Osteoblast (primary cell): Measurements from ENCODE around the gene LRRC53. TPM values are rescaled to one million over a fixed set of nuclear protein-coding genes. Genes with fewer than 3 reads are reported as not detected.
A peak's percentile ranks its signal among the peaks of the same experiment; 100 is the strongest.

Experiments
- DNase-seq: peaks from one replicate; pipeline ENCODE4 v3.0.0; 2011; ENCODE audit warnings: low spot score, mixed read lengths; ENCODE audit not compliant: insufficient read length; ENCODE audit errors: missing footprints
- H2AFZ ChIP-seq: 2 replicates; pipeline ENCODE4 v1.6.0; 2011; ENCODE audit warnings: mild to moderate bottlenecking, low read length
- H3K27ac ChIP-seq: 2 replicates; pipeline ENCODE4 v1.5.1; 2011; ENCODE audit warnings: mild to moderate bottlenecking, low read depth, low read length, moderate library complexity
- H3K27me3 ChIP-seq: 2 replicates; pipeline ENCODE4 v1.6.0; 2012; ENCODE audit warnings: mild to moderate bottlenecking, control low read depth, inconsistent platforms, low read length, moderate library complexity; ENCODE audit not compliant: insufficient read depth
- H3K36me3 ChIP-seq: 2 replicates; pipeline ENCODE4 v1.5.1; 2011; ENCODE audit warnings: mild to moderate bottlenecking, low read length, control low read depth, moderate library complexity; ENCODE audit not compliant: insufficient read depth
- H3K4me1 ChIP-seq: 2 replicates; pipeline ENCODE4 v1.5.1; 2011; ENCODE audit warnings: mild to moderate bottlenecking, low read length, control low read depth, moderate library complexity; ENCODE audit not compliant: insufficient read depth
- H3K4me2 ChIP-seq: 2 replicates; pipeline ENCODE4 v1.6.0; 2011; ENCODE audit warnings: mild to moderate bottlenecking, low read length; ENCODE audit not compliant: insufficient read depth
- H3K4me3 ChIP-seq: fragments of 200-600 bp; sonication (generic); 3 replicates; pipeline ENCODE4 v1.5.1; 2012; ENCODE audit warnings: mild to moderate bottlenecking, low read length, inconsistent platforms; ENCODE audit not compliant: insufficient read depth
- H3K79me2 ChIP-seq: 2 replicates; pipeline ENCODE4 v1.6.0; 2012; ENCODE audit warnings: mild to moderate bottlenecking, low read length, control low read depth, inconsistent platforms; ENCODE audit not compliant: insufficient read depth
- H3K9me3 ChIP-seq: 2 replicates; pipeline ENCODE4 v1.5.1; 2011; ENCODE audit warnings: low read depth, low read length, control low read depth
- H4K20me1 ChIP-seq: 2 replicates; pipeline ENCODE4 v1.6.0; 2012; ENCODE audit warnings: mild to moderate bottlenecking, low read length, control low read depth; ENCODE audit not compliant: insufficient read depth
- CTCF ChIP-seq: IDR thresholded peaks from 2 replicates; pipeline ENCODE4 v1.5.1; 2011; ENCODE audit warnings: mild to moderate bottlenecking, low read depth, low read length, moderate library complexity; ENCODE audit errors: extremely low read depth
- total RNA-seq: library from RNA; depleted of rRNA; stranded (reverse); fragments of >200 nt; gene quantifications from 2 replicates; pipeline ENCODE4 v1.2.3, GENCODE V29; 2012

The LRRC53 gene
- total RNA-seq, 1 donor = not detected

- H3K4me3 ChIP-seq = no peak overlapping the region
- no peaks in the 10 kb centered on the region for H3K36me3 ChIP-seq
- H3K9me3 ChIP-seq = no peaks in the 10 kb centered on the region
- no peaks in the 10 kb centered on the region for H4K20me1 ChIP-seq
- H3K79me2 ChIP-seq = no peaks in the 10 kb centered on the region
- no peak overlapping the region for H3K27ac ChIP-seq
- no peak overlapping the region for H3K4me2 ChIP-seq
- peak; percentile 8 for DNase-seq
- TF ChIP-seq CTCF = peak; percentile 80
- no peaks in the 10 kb centered on the region for H3K4me1 ChIP-seq
- no peak overlapping the region for H2AFZ ChIP-seq
- H3K27me3 ChIP-seq = no peaks in the 10 kb centered on the region
These were observed 8.1 kb downstream of the LRRC53 start for GRCh38 chr1:74504125-74504932.

- no peak for DNase-seq
- no peak overlapping the region for H2AFZ ChIP-seq
- H3K4me3 ChIP-seq = no peak overlapping the region
- no peak for TF ChIP-seq CTCF
- no peaks in the 10 kb centered on the region for H3K36me3 ChIP-seq
- no peaks in the 10 kb centered on the region for H3K79me2 ChIP-seq
- no peaks in the 10 kb centered on the region for H3K9me3 ChIP-seq
- no peaks in the 10 kb centered on the region for H3K27me3 ChIP-seq
- no peak overlapping the region for H3K27ac ChIP-seq
- no peaks in the 10 kb centered on the region for H4K20me1 ChIP-seq
- H3K4me1 ChIP-seq = no peaks in the 10 kb centered on the region
- H3K4me2 ChIP-seq = no peak overlapping the region
These were observed 9.6 kb downstream of the LRRC53 start for GRCh38 chr1:74502858-74503257.

DNA sequence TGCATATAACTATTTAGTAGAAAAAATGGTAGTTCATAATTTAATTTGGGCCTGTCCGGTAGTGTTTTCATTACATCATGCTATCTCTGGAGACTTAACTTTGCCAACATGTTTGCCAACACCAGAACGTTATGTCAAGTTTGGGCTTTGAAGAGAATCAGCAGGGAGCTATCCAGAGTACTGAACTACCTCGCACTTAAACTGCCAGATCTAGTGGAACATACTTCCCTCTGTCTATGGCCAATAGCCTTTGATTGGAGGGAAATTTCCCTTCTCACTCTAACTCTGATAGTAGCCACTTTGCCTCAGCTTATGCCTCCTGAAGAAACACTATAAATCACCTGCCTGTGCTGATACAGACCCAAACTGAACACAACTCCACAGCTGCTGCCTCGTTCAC, 10.0 kb downstream of the LRRC53 start:
- no peaks in the 10 kb centered on the region for H3K36me3 ChIP-seq
- peak; percentile 17 for DNase-seq
- no peaks in the 10 kb centered on the region for H3K27me3 ChIP-seq
- no peak for TF ChIP-seq CTCF
- H3K4me3 ChIP-seq = no peak overlapping the region
- H3K4me1 ChIP-seq = no peaks in the 10 kb centered on the region
- H3K9me3 ChIP-seq = no peaks in the 10 kb centered on the region
- no peaks in the 10 kb centered on the region for H4K20me1 ChIP-seq
- no peak overlapping the region for H3K27ac ChIP-seq
- H3K79me2 ChIP-seq = no peaks in the 10 kb centered on the region
- no peak overlapping the region for H2AFZ ChIP-seq
- H3K4me2 ChIP-seq = no peak overlapping the region

- Histone ChIP-seq H3K4me2 (no peak overlapping the region), H3K27me3 (no peaks in the 10 kb centered on the region), H3K27ac (no peak overlapping the region), H2AFZ (no peak overlapping the region), H4K20me1 (no peaks in the 10 kb centered on the region), H3K4me1 (no peaks in the 10 kb centered on the region), H3K9me3 (no peaks in the 10 kb centered on the region), H3K79me2 (no peaks in the 10 kb centered on the region), H3K4me3 (no peak overlapping the region), H3K36me3 (no peaks in the 10 kb centered on the region)
- TF ChIP-seq CTCF = no peak
- no peak for DNase-seq
These were observed 13.5 kb downstream of the LRRC53 start for GRCh38 chr1:74498901-74499300.
